ENCODE measurements around the gene TUFT1. TPM values are rescaled to one million over a fixed set of nuclear protein-coding genes. Genes with fewer than 3 reads are reported as not detected.

Gene TUFT1
- total and polyA plus RNA-seq, 10 of the 15 experiments (the other 5 are each of a cell fraction or from before 2014, with no cell fraction given) = 0.08 to 4.3 (median 3.2) TPM

- TF ChIP-seq BCL3 (IDR thresholded peaks at IDR 0.05; ENCODE audit: borderline replicate concordance, insufficient read depth, low read depth, low read length, poor library complexity, severe bottlenecking) (no peak), SMARCA5 (IDR thresholded peaks at IDR 0.05) (no peak), ESRRA (IDR thresholded peaks at IDR 0.05; ENCODE audit: low read length) (no peak), PML (IDR thresholded peaks at IDR 0.05; ENCODE audit: low read length) (no peak), POLR2AphosphoS5 (IDR thresholded peaks at IDR 0.05; ENCODE audit: low read length) (no peak), CHD4 (IDR thresholded peaks at IDR 0.05) (no peak), CBFB (IDR thresholded peaks at IDR 0.05; ENCODE audit: low read depth) (no peak), CHD2 (IDR thresholded peaks at IDR 0.05; ENCODE audit: borderline replicate concordance, low read depth, low read length) (no peak), CBX3 (IDR thresholded peaks at IDR 0.05; ENCODE audit: borderline replicate concordance, low read depth) (no peak)
- TF ChIP-seq, protein P1, sequence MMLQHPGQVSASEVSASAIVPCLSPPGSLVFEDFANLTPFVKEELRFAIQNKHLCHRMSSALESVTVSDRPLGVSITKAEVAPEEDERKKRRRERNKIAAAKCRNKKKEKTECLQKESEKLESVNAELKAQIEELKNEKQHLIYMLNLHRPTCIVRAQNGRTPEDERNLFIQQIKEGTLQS (IDR thresholded peaks at IDR 0.05; ENCODE audit: borderline replicate concordance, extremely low read depth, low read depth, low read length) = no peak
- TF ChIP-seq, protein P2, sequence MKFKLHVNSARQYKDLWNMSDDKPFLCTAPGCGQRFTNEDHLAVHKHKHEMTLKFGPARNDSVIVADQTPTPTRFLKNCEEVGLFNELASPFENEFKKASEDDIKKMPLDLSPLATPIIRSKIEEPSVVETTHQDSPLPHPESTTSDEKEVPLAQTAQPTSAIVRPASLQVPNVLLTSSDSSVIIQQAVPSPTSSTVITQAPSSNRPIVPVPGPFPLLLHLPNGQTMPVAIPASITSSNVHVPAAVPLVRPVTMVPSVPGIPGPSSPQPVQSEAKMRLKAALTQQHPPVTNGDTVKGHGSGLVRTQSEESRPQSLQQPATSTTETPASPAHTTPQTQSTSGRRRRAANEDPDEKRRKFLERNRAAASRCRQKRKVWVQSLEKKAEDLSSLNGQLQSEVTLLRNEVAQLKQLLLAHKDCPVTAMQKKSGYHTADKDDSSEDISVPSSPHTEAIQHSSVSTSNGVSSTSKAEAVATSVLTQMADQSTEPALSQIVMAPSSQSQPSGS (IDR thresholded peaks at IDR 0.05; ENCODE audit: low read length) = no peak
Measured at GRCh38 chr1:151579436-151580225, 39.5 kb downstream of the TUFT1 start (continued).

Data from GM12878 (cell line).